ENCODE data around the gene ITPR1.

Gene ITPR1

GRCh38 chr3:4782095-4782494, 288.9 kb downstream of the ITPR1 start:
- DNase-seq (ENCODE audit: low read depth in 2 of 2): no peak

- DNase-seq (ENCODE audit: low read depth in 2 of 2): no peak
These were observed 292.4 kb downstream of the ITPR1 start for GRCh38 chr3:4785551-4785950.

- DNase-seq (ENCODE audit: low read depth in 2 of 2): no peak
These were observed 293.3 kb downstream of the ITPR1 start for GRCh38 chr3:4786431-4786830.

- DNase-seq (ENCODE audit: low read depth in 2 of 2): no peak
These were observed 298.2 kb downstream of the ITPR1 start for GRCh38 chr3:4791358-4791757.

GRCh38 chr3:4793311-4793710, 300.2 kb downstream of the ITPR1 start:
- DNase-seq (ENCODE audit: low read depth in 2 of 2): no peak

- DNase-seq (ENCODE audit: low read depth in 2 of 2): no peak
These were observed 301.2 kb downstream of the ITPR1 start for GRCh38 chr3:4794331-4794730.

- DNase-seq (ENCODE audit: low read depth in 2 of 2): no peak
These were observed 301.6 kb downstream of the ITPR1 start for GRCh38 chr3:4794798-4795197.

- no peak for DNase-seq (ENCODE audit: low read depth in 2 of 2)
These were observed 302.8 kb downstream of the ITPR1 start for GRCh38 chr3:4795905-4796304.

- no peak for DNase-seq (ENCODE audit: low read depth in 2 of 2)
These were observed 304.1 kb downstream of the ITPR1 start for GRCh38 chr3:4797201-4797705.

GRCh38 chr3:4799266-4800256, 306.4 kb downstream of the ITPR1 start:
- no peak for DNase-seq (ENCODE audit: low read depth in 2 of 2)

- DNase-seq (ENCODE audit: low read depth in 2 of 2): no peak
These were observed 307.4 kb downstream of the ITPR1 start for GRCh38 chr3:4800595-4800994.

GRCh38 chr3:4801892-4802291, 308.7 kb downstream of the ITPR1 start:
- DNase-seq (ENCODE audit: low read depth in 2 of 2): no peak

- no peak for DNase-seq (ENCODE audit: low read depth in 2 of 2)
These were observed 309.8 kb downstream of the ITPR1 start for GRCh38 chr3:4802903-4803302.

- DNase-seq (ENCODE audit: low read depth in 2 of 2): no peak
These were observed 311.3 kb downstream of the ITPR1 start for GRCh38 chr3:4804161-4805058.

- no peak for DNase-seq (ENCODE audit: low read depth in 2 of 2)
These were observed 312.5 kb downstream of the ITPR1 start for GRCh38 chr3:4805662-4806061.

GRCh38 chr3:4806535-4807108, 313.5 kb downstream of the ITPR1 start:
- no peak for DNase-seq (ENCODE audit: low read depth in 2 of 2)

- no peak for DNase-seq (ENCODE audit: low read depth in 2 of 2)
These were observed 314.5 kb downstream of the ITPR1 start for GRCh38 chr3:4807381-4808280.

- no peak for DNase-seq (ENCODE audit: low read depth in 2 of 2)
These were observed 315.5 kb downstream of the ITPR1 start for GRCh38 chr3:4808637-4809036.

- no peak for DNase-seq (ENCODE audit: low read depth in 2 of 2)
These were observed 316.8 kb downstream of the ITPR1 start for GRCh38 chr3:4809922-4810321.

- DNase-seq (ENCODE audit: low read depth in 2 of 2): no peak
These were observed 319.4 kb downstream of the ITPR1 start for GRCh38 chr3:4812591-4812990.

GRCh38 chr3:4813909-4814304, 320.8 kb downstream of the ITPR1 start:
- no peak for DNase-seq (ENCODE audit: low read depth in 2 of 2)
